Stimulated activated CD4-positive, alpha-beta T cell treated with anti-CD3 and anti-CD28 coated beads, Interleukin-12 subunit alpha, Interleukin-12 subunit beta, amount 100 ng/mL, for 24 hours (primary cell): Measurements from ENCODE around the gene LRFN4.

ENCODE experiments used
- DNase-seq, 2 experiments: peaks; one replicate each; pipeline ENCODE4 v3.0.0-alpha.2; 2020; ENCODE audit warnings: low read depth in 2 of 2

The LRFN4 gene

GRCh38 chr11:66870616-66871520 is 14.0 kb downstream of the LRFN4 start:
- no peak for DNase-seq

- DNase-seq, result no peak
Observed at GRCh38 chr11:66871521-66871901, 14.6 kb downstream of the LRFN4 start.

- DNase-seq, result no peak
Observed at GRCh38 chr11:66874232-66874631, 17.4 kb downstream of the LRFN4 start.

GRCh38 chr11:66875378-66875777 is 18.5 kb downstream of the LRFN4 start:
- DNase-seq, result no peak

GRCh38 chr11:66877588-66878385 is 20.9 kb downstream of the LRFN4 start:
- no peak for DNase-seq

- DNase-seq, result no peak
Observed at GRCh38 chr11:66878474-66878873, 21.6 kb downstream of the LRFN4 start.

GRCh38 chr11:66879000-66879399 is 22.1 kb downstream of the LRFN4 start:
- no peak for DNase-seq

- DNase-seq, result no peak
Observed at GRCh38 chr11:66879583-66879982, 22.7 kb downstream of the LRFN4 start.

- no peak for DNase-seq
Observed at GRCh38 chr11:66879999-66880398, 23.1 kb downstream of the LRFN4 start.

GRCh38 chr11:66880496-66881450 is 23.9 kb downstream of the LRFN4 start:
- DNase-seq, result no peak

- no peak for DNase-seq
Observed at GRCh38 chr11:66881451-66881835, 24.6 kb downstream of the LRFN4 start.

- DNase-seq, result no peak
Observed at GRCh38 chr11:66881927-66882452, 25.1 kb downstream of the LRFN4 start.

GRCh38 chr11:66882561-66883015 is 25.7 kb downstream of the LRFN4 start:
- no peak for DNase-seq

GRCh38 chr11:66883016-66883965 is 26.4 kb downstream of the LRFN4 start:
- peak; percentile 21 to 58 for DNase-seq

- no peak for DNase-seq
Observed at GRCh38 chr11:66884443-66884842, 27.6 kb downstream of the LRFN4 start.

- DNase-seq, result no peak
Observed at GRCh38 chr11:66885469-66885868, 28.6 kb downstream of the LRFN4 start.

- no peak for DNase-seq
Observed at GRCh38 chr11:66885950-66886440, 29.1 kb downstream of the LRFN4 start.

- DNase-seq, result no peak
Observed at GRCh38 chr11:66886671-66887221, 29.9 kb downstream of the LRFN4 start.

- DNase-seq, result no peak
Observed at GRCh38 chr11:66887526-66887925, 30.7 kb downstream of the LRFN4 start.

GRCh38 chr11:66888282-66888681 is 31.4 kb downstream of the LRFN4 start:
- DNase-seq, result no peak
